Measurements from ENCODE around the gene DMRTA2.

DNA sequence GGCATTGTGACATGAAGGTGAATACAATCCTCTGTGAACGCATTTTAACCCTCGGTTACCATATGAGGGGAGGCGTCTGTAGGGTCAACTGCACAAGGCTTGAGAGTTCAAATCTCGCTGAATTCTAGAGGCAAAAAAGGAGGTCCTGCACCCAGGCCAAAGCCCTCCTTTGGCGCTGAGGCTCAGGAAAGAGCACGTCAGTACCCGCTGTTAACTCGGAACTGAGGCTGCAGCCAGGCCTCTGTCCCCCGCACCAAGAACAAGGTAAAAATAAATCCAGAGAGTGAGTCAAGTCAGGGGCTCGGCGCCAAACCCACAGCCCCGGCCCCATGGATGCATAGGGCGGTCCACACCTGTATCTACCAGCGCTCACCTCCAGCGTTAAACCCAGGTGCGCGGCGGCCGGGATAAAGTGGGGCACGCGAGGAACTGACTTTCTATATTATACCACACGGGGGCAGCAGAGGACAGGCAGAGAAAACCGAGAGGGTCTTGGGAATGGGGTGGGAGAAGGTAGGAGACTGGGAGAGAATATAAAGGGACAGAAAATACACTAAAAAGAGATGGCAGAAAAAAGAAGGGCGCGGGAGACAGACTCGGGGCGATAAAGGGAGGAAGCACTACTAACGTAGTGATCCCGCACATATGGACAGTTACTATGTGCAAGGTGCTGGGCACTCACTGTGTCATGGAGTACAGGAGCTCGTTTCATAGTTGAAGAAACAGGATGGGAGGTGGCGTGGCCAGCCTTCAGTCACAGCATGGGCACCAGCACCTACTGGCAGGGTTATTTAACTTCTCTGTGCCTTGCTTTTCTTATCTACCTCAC is 54.9 kb downstream of the DMRTA2 start:
- TF ChIP-seq RFX5 (IDR thresholded peaks at IDR 0.05; ENCODE audit: low read depth, low read length) (no peak), CHD1 (IDR thresholded peaks at IDR 0.05; ENCODE audit: low read depth, low read length) (no peak), POLR2A (IDR thresholded peaks at IDR 0.05; ENCODE audit: low read depth, low read length) (0 out of 2 replicates have a peak, but pooled peaks have one; percentile 45)
- TF ChIP-seq, protein P1, sequence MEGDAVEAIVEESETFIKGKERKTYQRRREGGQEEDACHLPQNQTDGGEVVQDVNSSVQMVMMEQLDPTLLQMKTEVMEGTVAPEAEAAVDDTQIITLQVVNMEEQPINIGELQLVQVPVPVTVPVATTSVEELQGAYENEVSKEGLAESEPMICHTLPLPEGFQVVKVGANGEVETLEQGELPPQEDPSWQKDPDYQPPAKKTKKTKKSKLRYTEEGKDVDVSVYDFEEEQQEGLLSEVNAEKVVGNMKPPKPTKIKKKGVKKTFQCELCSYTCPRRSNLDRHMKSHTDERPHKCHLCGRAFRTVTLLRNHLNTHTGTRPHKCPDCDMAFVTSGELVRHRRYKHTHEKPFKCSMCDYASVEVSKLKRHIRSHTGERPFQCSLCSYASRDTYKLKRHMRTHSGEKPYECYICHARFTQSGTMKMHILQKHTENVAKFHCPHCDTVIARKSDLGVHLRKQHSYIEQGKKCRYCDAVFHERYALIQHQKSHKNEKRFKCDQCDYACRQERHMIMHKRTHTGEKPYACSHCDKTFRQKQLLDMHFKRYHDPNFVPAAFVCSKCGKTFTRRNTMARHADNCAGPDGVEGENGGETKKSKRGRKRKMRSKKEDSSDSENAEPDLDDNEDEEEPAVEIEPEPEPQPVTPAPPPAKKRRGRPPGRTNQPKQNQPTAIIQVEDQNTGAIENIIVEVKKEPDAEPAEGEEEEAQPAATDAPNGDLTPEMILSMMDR (conservative IDR thresholded peaks at IDR 0.05; ENCODE audit: low read depth, low read length): peak; percentile 78

All from IMR-90 (cell line).